ENCODE data around the gene TNRC6C.
"Not testable (repeated sequence)": the region's sequence is repeated elsewhere in the genome, so short reads cannot be mapped to it uniquely, and the experiment has no call there.

GRCh38 chr17:77972271-77972670, 13.8 kb downstream of the TNRC6C start:
- not testable (repeated sequence) for TF ChIP-seq POLR2A, CTCF, POLR2AphosphoS5 (IDR thresholded peaks at IDR 0.05)

All from breast epithelium (tissue), 3 donors.